K562 (cell line): ENCODE measurements around the gene WNK1. TPM values are rescaled to one million over a fixed set of nuclear protein-coding genes. Genes with fewer than 3 reads are reported as not detected.
A peak's percentile ranks its signal among the peaks of the same experiment; 100 is the strongest.

ENCODE experiments used
- CBX8 ChIP-seq: fragments of 200-600 bp; sonication (generic); IDR thresholded peaks from 2 replicates; pipeline ENCODE4 v1.6.1; 2012; ENCODE audit warnings: borderline replicate concordance, mixed run types, low read depth, mild to moderate bottlenecking, moderate library complexity, mixed read lengths, low read length, control low read depth, inconsistent platforms; ENCODE audit not compliant: poor library complexity, severe bottlenecking; ENCODE audit errors: extremely low read depth
- CEBPB ChIP-seq: fragments of 450-650 bp; IDR thresholded peaks from 2 replicates; pipeline ENCODE4 v1.6.1; 2016; ENCODE audit warnings: missing genetic modification characterization, missing compliant biosample characterization
- GABPB1 ChIP-seq: sonication (generic); formaldehyde crosslinking; IDR thresholded peaks from 2 replicates; pipeline ENCODE4 v1.8.0; 2022; ENCODE audit warnings: mild to moderate bottlenecking, missing genetic modification reagents
- MTA2 ChIP-seq: fragments of 450-650 bp; IDR thresholded peaks from 2 replicates; pipeline ENCODE4 v1.6.1; 2016; ENCODE audit warnings: low read depth
- NONO ChIP-seq, 2 experiments: fragments of 200-400 bp in 1 of 2; fragments of 450-650 bp in 1 of 2; formaldehyde crosslinking in 1 of 2; IDR thresholded peaks; 2 replicates each; pipeline ENCODE4 v1.6.1; 2017; ENCODE audit warnings: low read depth in 2 of 2, mild to moderate bottlenecking in 2 of 2, moderate library complexity in 2 of 2, low read length in 1 of 2
- POLR2AphosphoS5 ChIP-seq: IDR thresholded peaks from 2 replicates; pipeline ENCODE4 v1.6.1; 2011; ENCODE audit warnings: mild to moderate bottlenecking, low read depth, low read length, moderate library complexity; ENCODE audit not compliant: control insufficient read depth, insufficient read depth
- PPARD ChIP-seq: fragments of 250-450 bp; sonication (Bioruptor Pico); IDR thresholded peaks from 2 replicates; pipeline ENCODE4 v1.8.0; 2022; ENCODE audit warnings: inconsistent platforms, mild to moderate bottlenecking, moderate library complexity
- PTBP1 ChIP-seq: fragments of 200-400 bp; formaldehyde crosslinking; IDR thresholded peaks from 2 replicates; pipeline ENCODE4 v1.6.1; 2017; ENCODE audit warnings: low read depth, low read length
- SIN3B ChIP-seq: fragments of 450-650 bp; IDR thresholded peaks from 2 replicates; pipeline ENCODE4 v1.6.1; 2017; ENCODE audit warnings: low read depth, mild to moderate bottlenecking, moderate library complexity
- SMARCA4 ChIP-seq: fragments of 450-650 bp; IDR thresholded peaks from 2 replicates; pipeline ENCODE4 v1.6.1; 2016
- SMARCA5 ChIP-seq: fragments of 450-650 bp; IDR thresholded peaks from 2 replicates; pipeline ENCODE4 v1.6.1; 2016
- SRSF3 ChIP-seq: fragments of 200-400 bp; formaldehyde crosslinking; IDR thresholded peaks from 2 replicates; pipeline ENCODE4 v1.6.1; 2016; ENCODE audit warnings: mild to moderate bottlenecking, low read length, moderate library complexity; ENCODE audit not compliant: insufficient read depth
- SUPT5H ChIP-seq: fragments of 450-650 bp; IDR thresholded peaks from 2 replicates; pipeline ENCODE4 v1.6.1; 2016
- TOE1 ChIP-seq, 2 experiments: fragments of 450-650 bp in 1 of 2; sonication (generic) in 1 of 2; formaldehyde crosslinking in 1 of 2; IDR thresholded peaks; 2 replicates each; pipeline versions ENCODE4 v1.7.1 to v1.8.0; 2016 to 2022; ENCODE audit warnings: borderline replicate concordance in 2 of 2, mild to moderate bottlenecking in 2 of 2, antibody characterized with exemption in 1 of 2, inconsistent platforms in 1 of 2, low read depth in 1 of 2, missing genetic modification reagents in 1 of 2, moderate library complexity in 1 of 2
- ZKSCAN1 ChIP-seq: fragments of 150-350 bp; IDR thresholded peaks from 2 replicates; pipeline ENCODE4 v1.6.1; 2016; ENCODE audit warnings: low read depth, low read length
- ZNF274 ChIP-seq: IDR thresholded peaks from 2 replicates; pipeline ENCODE4 v1.6.1; 2011; ENCODE audit warnings: low read depth, mild to moderate bottlenecking, low read length, moderate library complexity, borderline replicate concordance
- ZNF76 ChIP-seq: fragments of 250-450 bp; sonication (Bioruptor Pico); IDR thresholded peaks from 2 replicates; pipeline ENCODE4 v1.4.0; 2020; ENCODE audit warnings: mild to moderate bottlenecking, moderate library complexity, borderline replicate concordance
- polyA plus RNA-seq, 8 experiments: library from polyadenylated mRNA; depleted of rRNA in 4 of 8; stranded (reverse) in 5 of 8; unstranded in 3 of 8; fragments of >200 nt; fragmentation: Nextera tagmentation in 2 of 8; fragmentation: Illumina TruSeq in 1 of 8; extraction: Ambion mirVana in 2 of 8; extraction: Trizol in 1 of 8; gene quantifications; 2 replicates each; pipeline versions ENCODE4 v1.2.1 to v1.2.3, GENCODE V29; 2011 to 2014; ENCODE audit warnings: inconsistent platforms in 1 of 8, missing spikeins in 1 of 8
- total RNA-seq, 7 experiments: library from RNA; depleted of rRNA in 6 of 7; stranded (reverse); fragments of >200 nt in 6 of 7; fragmentation: Illumina TruSeq in 2 of 7; extraction: Trizol in 2 of 7; gene quantifications; 2 replicates each; pipeline versions ENCODE4 v1.2.1 to v1.2.3, GENCODE V29; 2011 to 2021; ENCODE audit warnings: low replicate concordance in 1 of 7
- TF ChIP-seq, protein P1 (sequence below): IDR thresholded peaks from 2 replicates; pipeline ENCODE4 v1.6.1; 2014; ENCODE audit warnings: antibody characterized with exemption
- TF ChIP-seq, protein P2 (sequence below): fragments of 450-650 bp; IDR thresholded peaks from 2 replicates; pipeline ENCODE4 v1.6.1; 2018; ENCODE audit not compliant: partially characterized antibody
- TF ChIP-seq, protein P3 (sequence below), 2 experiments: fragments of 450-650 bp in 1 of 2; sonication (generic) in 1 of 2; formaldehyde crosslinking in 1 of 2; IDR thresholded peaks in 1 of 2; conservative IDR thresholded peaks in 1 of 2; 2 replicates each; pipeline versions ENCODE4 v1.6.1 to v1.8.1; 2016 to 2023; ENCODE audit warnings: mild to moderate bottlenecking in 2 of 2, moderate library complexity in 2 of 2, inconsistent platforms in 1 of 2, missing genetic modification reagents in 1 of 2

Gene WNK1
- total and polyA plus RNA-seq, 9 of the 15 experiments (the other 6 are each of a cell fraction or from before 2014, with no cell fraction given): 4.3 to 73.9 (median 31.0) TPM

DNA sequence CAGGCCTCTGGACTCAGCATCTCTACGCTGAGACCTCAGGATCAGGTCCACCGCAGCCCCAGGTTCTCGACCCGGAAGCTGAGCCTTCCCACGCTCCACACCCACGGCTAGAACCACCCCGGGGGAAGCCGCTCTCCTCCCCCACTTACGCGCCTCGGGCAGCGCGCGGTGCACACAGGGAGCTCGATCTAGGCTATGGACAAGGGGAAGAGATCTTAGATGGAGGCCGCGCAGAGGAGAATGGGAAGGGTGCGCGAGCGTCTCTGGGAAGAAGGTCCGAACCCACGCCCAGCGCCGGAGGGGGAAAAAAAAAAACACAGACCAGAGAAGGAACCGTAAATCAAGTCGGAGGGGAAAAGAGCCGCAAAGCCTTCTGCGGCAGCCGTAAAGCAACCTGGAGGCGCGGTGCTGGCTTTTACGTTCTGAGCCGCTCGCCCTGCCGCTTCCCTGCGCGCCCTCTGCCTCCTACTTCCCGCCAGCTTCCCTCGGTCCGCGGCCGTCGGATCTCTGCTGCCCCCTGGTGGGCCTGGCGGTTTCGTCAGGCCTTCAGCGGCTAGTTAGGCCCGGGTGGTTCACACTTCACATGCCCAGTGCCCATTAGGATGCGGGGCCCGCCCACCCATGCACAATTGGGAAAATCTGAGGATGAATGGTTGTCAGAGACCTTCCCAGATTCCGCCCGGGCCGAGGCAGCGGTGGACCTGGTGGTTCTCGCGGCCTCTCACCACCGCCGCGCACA is 197.2 kb downstream of the WNK1 start, which contains the start of gene RAD52 (continued):
- TF ChIP-seq, protein P1, sequence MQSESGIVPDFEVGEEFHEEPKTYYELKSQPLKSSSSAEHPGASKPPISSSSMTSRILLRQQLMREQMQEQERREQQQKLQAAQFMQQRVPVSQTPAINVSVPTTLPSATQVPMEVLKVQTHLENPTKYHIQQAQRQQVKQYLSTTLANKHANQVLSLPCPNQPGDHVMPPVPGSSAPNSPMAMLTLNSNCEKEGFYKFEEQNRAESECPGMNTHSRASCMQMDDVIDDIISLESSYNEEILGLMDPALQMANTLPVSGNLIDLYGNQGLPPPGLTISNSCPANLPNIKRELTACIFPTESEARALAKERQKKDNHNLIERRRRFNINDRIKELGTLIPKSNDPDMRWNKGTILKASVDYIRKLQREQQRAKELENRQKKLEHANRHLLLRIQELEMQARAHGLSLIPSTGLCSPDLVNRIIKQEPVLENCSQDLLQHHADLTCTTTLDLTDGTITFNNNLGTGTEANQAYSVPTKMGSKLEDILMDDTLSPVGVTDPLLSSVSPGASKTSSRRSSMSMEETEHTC: 0 out of 2 replicates have a peak, but pooled peaks have one; percentile 11
- TF ChIP-seq TOE1 (IDR thresholded peaks at IDR 0.05; ENCODE audit: borderline replicate concordance) (no peak), TOE1 (CRISPR knock-in tag; IDR thresholded peaks at IDR 0.05; ENCODE audit: borderline replicate concordance, low read depth) (no peak), ZNF76 (peak; percentile 19; the same call in 1 of the 2 replicates), PTBP1 (no peak), CBX8 (no peak), SMARCA4 (no peak), CEBPB (tag) (no peak), GABPB1 (CRISPR knock-in tag) (peak; percentile 58), NONO (IDR thresholded peaks at IDR 0.05; ENCODE audit: low read depth in 2 of 2, low read length in 1 of 2) (peak in 1 of 2 experiments; percentile 20; a peak in 1 of 4 replicates), SUPT5H (peak; percentile 86), SMARCA5 (no peak), SRSF3 (no peak), POLR2AphosphoS5 (peak; percentile 69), ZKSCAN1 (no peak), MTA2 (no peak), SIN3B (no peak), PPARD (CRISPR knock-in tag) (no peak), ZNF274 (no peak)
- TF ChIP-seq, protein P2, sequence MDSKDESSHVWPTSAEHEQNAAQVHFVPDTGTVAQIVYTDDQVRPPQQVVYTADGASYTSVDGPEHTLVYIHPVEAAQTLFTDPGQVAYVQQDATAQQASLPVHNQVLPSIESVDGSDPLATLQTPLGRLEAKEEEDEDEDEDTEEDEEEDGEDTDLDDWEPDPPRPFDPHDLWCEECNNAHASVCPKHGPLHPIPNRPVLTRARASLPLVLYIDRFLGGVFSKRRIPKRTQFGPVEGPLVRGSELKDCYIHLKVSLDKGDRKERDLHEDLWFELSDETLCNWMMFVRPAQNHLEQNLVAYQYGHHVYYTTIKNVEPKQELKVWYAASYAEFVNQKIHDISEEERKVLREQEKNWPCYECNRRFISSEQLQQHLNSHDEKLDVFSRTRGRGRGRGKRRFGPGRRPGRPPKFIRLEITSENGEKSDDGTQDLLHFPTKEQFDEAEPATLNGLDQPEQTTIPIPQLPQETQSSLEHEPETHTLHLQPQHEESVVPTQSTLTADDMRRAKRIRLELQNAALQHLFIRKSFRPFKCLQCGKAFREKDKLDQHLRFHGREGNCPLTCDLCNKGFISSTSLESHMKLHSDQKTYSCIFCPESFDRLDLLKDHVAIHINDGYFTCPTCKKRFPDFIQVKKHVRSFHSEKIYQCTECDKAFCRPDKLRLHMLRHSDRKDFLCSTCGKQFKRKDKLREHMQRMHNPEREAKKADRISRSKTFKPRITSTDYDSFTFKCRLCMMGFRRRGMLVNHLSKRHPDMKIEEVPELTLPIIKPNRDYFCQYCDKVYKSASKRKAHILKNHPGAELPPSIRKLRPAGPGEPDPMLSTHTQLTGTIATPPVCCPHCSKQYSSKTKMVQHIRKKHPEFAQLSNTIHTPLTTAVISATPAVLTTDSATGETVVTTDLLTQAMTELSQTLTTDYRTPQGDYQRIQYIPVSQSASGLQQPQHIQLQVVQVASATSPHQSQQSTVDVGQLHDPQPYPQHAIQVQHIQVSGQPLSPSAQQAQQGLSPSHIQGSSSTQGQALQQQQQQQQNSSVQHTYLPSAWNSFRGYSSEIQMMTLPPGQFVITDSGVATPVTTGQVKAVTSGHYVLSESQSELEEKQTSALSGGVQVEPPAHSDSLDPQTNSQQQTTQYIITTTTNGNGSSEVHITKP: peak; percentile 68
- TF ChIP-seq, protein P3, sequence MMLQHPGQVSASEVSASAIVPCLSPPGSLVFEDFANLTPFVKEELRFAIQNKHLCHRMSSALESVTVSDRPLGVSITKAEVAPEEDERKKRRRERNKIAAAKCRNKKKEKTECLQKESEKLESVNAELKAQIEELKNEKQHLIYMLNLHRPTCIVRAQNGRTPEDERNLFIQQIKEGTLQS (IDR thresholded peaks at IDR 0.05): peak; percentile 50
- TF ChIP-seq, protein P3 (CRISPR knock-in tag; conservative IDR thresholded peaks at IDR 0.05): no peak
